ENCODE data around the gene AEBP2.

DNA sequence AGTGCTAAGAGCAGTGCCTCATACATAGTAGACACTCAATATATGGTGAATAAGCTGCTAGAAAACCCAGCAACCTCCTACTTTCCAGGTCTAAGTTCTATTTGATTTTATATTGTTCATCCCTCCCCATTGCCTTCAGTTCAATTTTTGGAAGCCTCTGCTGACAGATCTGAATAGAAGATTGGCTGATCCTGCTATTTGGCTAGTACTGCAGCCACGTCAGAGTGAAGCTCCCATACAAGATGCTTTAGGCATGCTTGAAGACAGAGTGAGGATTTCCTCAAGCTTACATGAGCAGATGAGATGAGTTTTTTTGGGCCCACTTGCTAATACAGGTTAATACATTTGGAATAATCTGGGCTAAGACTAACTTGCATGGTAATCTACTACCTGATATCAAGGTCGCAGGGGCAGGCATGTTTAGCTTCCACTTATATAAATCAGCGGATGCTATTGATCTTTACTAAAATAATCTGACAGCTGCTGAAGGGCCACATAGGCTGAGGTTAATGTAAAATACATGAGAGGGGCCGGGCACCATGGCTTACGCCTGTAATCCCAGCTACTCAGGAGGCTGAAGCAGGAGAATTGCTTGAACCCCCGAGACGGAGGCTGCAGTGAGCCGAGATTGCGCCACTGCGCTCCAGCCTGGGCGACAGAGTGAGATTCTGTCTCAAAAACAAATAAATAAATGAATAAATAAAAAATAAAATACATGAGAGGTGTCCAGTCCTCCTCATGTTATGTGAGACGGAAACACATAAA, 15.9 kb upstream of the AEBP2 start:
- TF ChIP-seq, protein P1, sequence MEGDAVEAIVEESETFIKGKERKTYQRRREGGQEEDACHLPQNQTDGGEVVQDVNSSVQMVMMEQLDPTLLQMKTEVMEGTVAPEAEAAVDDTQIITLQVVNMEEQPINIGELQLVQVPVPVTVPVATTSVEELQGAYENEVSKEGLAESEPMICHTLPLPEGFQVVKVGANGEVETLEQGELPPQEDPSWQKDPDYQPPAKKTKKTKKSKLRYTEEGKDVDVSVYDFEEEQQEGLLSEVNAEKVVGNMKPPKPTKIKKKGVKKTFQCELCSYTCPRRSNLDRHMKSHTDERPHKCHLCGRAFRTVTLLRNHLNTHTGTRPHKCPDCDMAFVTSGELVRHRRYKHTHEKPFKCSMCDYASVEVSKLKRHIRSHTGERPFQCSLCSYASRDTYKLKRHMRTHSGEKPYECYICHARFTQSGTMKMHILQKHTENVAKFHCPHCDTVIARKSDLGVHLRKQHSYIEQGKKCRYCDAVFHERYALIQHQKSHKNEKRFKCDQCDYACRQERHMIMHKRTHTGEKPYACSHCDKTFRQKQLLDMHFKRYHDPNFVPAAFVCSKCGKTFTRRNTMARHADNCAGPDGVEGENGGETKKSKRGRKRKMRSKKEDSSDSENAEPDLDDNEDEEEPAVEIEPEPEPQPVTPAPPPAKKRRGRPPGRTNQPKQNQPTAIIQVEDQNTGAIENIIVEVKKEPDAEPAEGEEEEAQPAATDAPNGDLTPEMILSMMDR (IDR thresholded peaks at IDR 0.05; ENCODE audit: extremely low read depth in 1 of 2, insufficient read depth in 1 of 2, low read depth in 1 of 2, low read length in 2 of 2): no peak
- TF ChIP-seq EZH2 (IDR thresholded peaks at IDR 0.05; ENCODE audit: borderline replicate concordance, low read depth, low read length, severe bottlenecking) (no peak), POLR2A (IDR thresholded peaks at IDR 0.05; ENCODE audit: low read depth, low read length) (no peak)

Measured in endothelial cell of umbilical vein (primary cell).